GM21528 (cell line): ENCODE measurements around the gene PLA2R1.
A peak's percentile ranks its signal among the peaks of the same experiment; 100 is the strongest.

Experiments
- ATAC-seq: cut with Tn5 transposase; IDR thresholded peaks from one replicate; pipeline ENCODE4 v1.9.1; 2021; ENCODE audit warnings: mild to moderate bottlenecking, moderate library complexity; ENCODE audit not compliant: unreplicated experiment, low FRiP score

PLA2R1 gene

GRCh38 chr2:159942146-159942545 lies 120.3 kb downstream of the PLA2R1 start:
- no peak for ATAC-seq

GRCh38 chr2:159941729-159942128 lies 120.7 kb downstream of the PLA2R1 start:
- no peak for ATAC-seq

GRCh38 chr2:159939946-159940345 lies 122.5 kb downstream of the PLA2R1 start:
- ATAC-seq, result peak; percentile 65

- ATAC-seq, result no peak
Observed at GRCh38 chr2:159938395-159938794, 124.0 kb downstream of the PLA2R1 start.

- no peak for ATAC-seq
Observed at GRCh38 chr2:159936471-159936870, 125.9 kb downstream of the PLA2R1 start.

- ATAC-seq, result peak; percentile 94
Observed at GRCh38 chr2:159933727-159934049, 128.7 kb downstream of the PLA2R1 start.

GRCh38 chr2:159933040-159933726 lies 129.2 kb downstream of the PLA2R1 start:
- ATAC-seq, result peak; percentile 60

GRCh38 chr2:159926695-159927094 lies 135.7 kb downstream of the PLA2R1 start:
- no peak for ATAC-seq

GRCh38 chr2:159925975-159926374 lies 136.4 kb downstream of the PLA2R1 start:
- no peak for ATAC-seq

GRCh38 chr2:159922563-159922962 lies 139.9 kb downstream of the PLA2R1 start:
- ATAC-seq, result no peak

GRCh38 chr2:159921752-159922404 lies 140.5 kb downstream of the PLA2R1 start:
- ATAC-seq, result peak; percentile 86

GRCh38 chr2:159916511-159916910 lies 145.9 kb downstream of the PLA2R1 start:
- no peak for ATAC-seq

- no peak for ATAC-seq
Observed at GRCh38 chr2:159913900-159914299, 148.5 kb downstream of the PLA2R1 start.

- ATAC-seq, result no peak
Observed at GRCh38 chr2:159912580-159912979, 149.8 kb downstream of the PLA2R1 start.

- no peak for ATAC-seq
Observed at GRCh38 chr2:159910951-159911350, 151.5 kb downstream of the PLA2R1 start.

GRCh38 chr2:159908623-159909022 lies 153.8 kb downstream of the PLA2R1 start:
- no peak for ATAC-seq

- ATAC-seq, result no peak
Observed at GRCh38 chr2:159907909-159908308, 154.5 kb downstream of the PLA2R1 start.

- ATAC-seq, result no peak
Observed at GRCh38 chr2:159905926-159906714, 156.3 kb downstream of the PLA2R1 start.

GRCh38 chr2:159904959-159905305 lies 157.5 kb downstream of the PLA2R1 start:
- ATAC-seq, result peak; percentile 54

GRCh38 chr2:159904127-159904958 lies 158.1 kb downstream of the PLA2R1 start, which contains the start of gene LY75:
TSS of gene LY75 (minus strand) at chr2:159904756.
- ATAC-seq, result peak; percentile 88
